Caco-2 (cell line): ENCODE data around the gene F2. TPM values are rescaled to one million over a fixed set of nuclear protein-coding genes. Genes with fewer than 3 reads are reported as not detected.

Experiments used
- BruUV-seq: library from RNA; stranded (reverse); fragments of 400-500 nt; replicated peaks from 2 replicates; lab custom pipeline; 2021; lab: Mats Ljungman, UMichigan
- CTCF ChIA-PET: fragments of 300-600 bp; sonication (Branson Sonifier 250); formaldehyde crosslinking; loops from one replicate; lab custom pipeline; 2022; ENCODE audit warnings: antibody characterized with exemption; lab: Charles Lee
- POLR2A ChIA-PET: fragments of 300-600 bp; sonication (Branson Sonifier 250); formaldehyde crosslinking; loops from one replicate; lab custom pipeline; 2022; ENCODE audit warnings: antibody characterized with exemption; lab: Charles Lee
- DNase-seq, 2 experiments: peaks; one replicate each; pipeline versions ENCODE4 v3.0.0 to v3.0.0-alpha.2; 2020 to 2022
- H3K27me3 ChIP-seq: replicated peaks from 2 replicates; pipeline ENCODE4 v1.6.0; 2011; ENCODE audit warnings: low read length; ENCODE audit not compliant: control insufficient read depth, insufficient read depth
- H3K36me3 ChIP-seq: 2 replicates; pipeline ENCODE4 v1.5.1; 2011; ENCODE audit warnings: low read length; ENCODE audit not compliant: control insufficient read depth, insufficient read depth
- H3K4me1 ChIP-seq: fragments of 250-450 bp; sonication (Bioruptor Pico); 2 replicates; pipeline ENCODE4 v1.5.1; 2020; ENCODE audit warnings: mild to moderate bottlenecking
- H3K4me3 ChIP-seq: 2 replicates; pipeline ENCODE4 v1.5.1; 2011; ENCODE audit warnings: low read depth, mild to moderate bottlenecking, control low read depth, low read length
- H3K9me3 ChIP-seq: fragments of 250-450 bp; sonication (Bioruptor Pico); 2 replicates; pipeline ENCODE4 v1.5.1; 2020; ENCODE audit warnings: mild to moderate bottlenecking, moderate library complexity
- H3K27ac Mint-ChIP-seq: one replicate; pipeline ENCODE4 v1.8.0; 2022; ENCODE audit warnings: mixed read lengths; ENCODE audit not compliant: unreplicated experiment
- H3K27me3 Mint-ChIP-seq: one replicate; pipeline ENCODE4 v1.8.0; 2022; ENCODE audit warnings: mixed read lengths; ENCODE audit not compliant: insufficient read depth, unreplicated experiment
- H3K36me3 Mint-ChIP-seq: one replicate; pipeline ENCODE4 v1.8.0; 2022; ENCODE audit warnings: mild to moderate bottlenecking, mixed read lengths; ENCODE audit not compliant: insufficient read depth, unreplicated experiment
- H3K4me1 Mint-ChIP-seq: one replicate; pipeline ENCODE4 v1.8.0; 2022; ENCODE audit warnings: low read depth, mixed read lengths; ENCODE audit not compliant: unreplicated experiment
- H3K4me3 Mint-ChIP-seq: one replicate; pipeline ENCODE4 v1.8.0; 2022; ENCODE audit warnings: mild to moderate bottlenecking, moderate library complexity, mixed read lengths; ENCODE audit not compliant: unreplicated experiment
- H3K9me3 Mint-ChIP-seq: one replicate; pipeline ENCODE4 v1.8.0; 2022; ENCODE audit warnings: mixed read lengths; ENCODE audit not compliant: unreplicated experiment
- CTCF ChIP-seq, 2 experiments: fragments of 200-600 bp in 1 of 2; IDR thresholded peaks; 1 replicate in 1 of 2; 2 replicates in 1 of 2; pipeline versions ENCODE4 v1.5.1 to v1.8.0; 2011 to 2022; ENCODE audit warnings: antibody characterized with exemption in 1 of 2, control low read depth in 1 of 2, inconsistent platforms in 1 of 2, low read depth in 1 of 2, low read length in 1 of 2, mild to moderate bottlenecking in 1 of 2, moderate library complexity in 1 of 2; ENCODE audit not compliant: insufficient read depth in 1 of 2, severe bottlenecking in 1 of 2, unreplicated experiment in 1 of 2
- intact Hi-C: fragments of 100-400 bp; cut with micrococcal nuclease; formaldehyde crosslinking; loops from one replicate; pipeline ENCODE4 v1.10.0; 2022; ENCODE audit not compliant: unreplicated experiment
- total RNA-seq: library from RNA; stranded (reverse); gene quantifications from 2 replicates; pipeline ENCODE4 v1.2.3, GENCODE V29; 2022

The F2 gene
- total RNA-seq, 1 experiment from 2014 or later = 60.0 TPM

- no peaks in the 10 kb centered on the region for H3K27me3 Mint-ChIP-seq
- intact Hi-C loops = no loop called here
- peaks cover 44% of the 10 kb centered on the region for H3K36me3 Mint-ChIP-seq
- no peaks in the 10 kb centered on the region for H3K9me3 Mint-ChIP-seq
- H3K9me3 ChIP-seq = no peaks in the 10 kb centered on the region
- H3K27me3 ChIP-seq = no peaks in the 10 kb centered on the region
- no TSS peak for BruUV-seq
- no peak overlapping the region for H3K4me3 ChIP-seq
- no peak for TF ChIP-seq CTCF (IDR thresholded peaks at IDR 0.05; ENCODE audit: insufficient read depth in 1 of 2, low read depth in 1 of 2, low read length in 1 of 2, severe bottlenecking in 1 of 2, unreplicated experiment in 1 of 2)
- no peak overlapping the region for H3K27ac Mint-ChIP-seq
- H3K36me3 ChIP-seq = peaks cover 2% of the 10 kb centered on the region
- no peak overlapping the region for H3K4me3 Mint-ChIP-seq
- CTCF ChIA-PET = no interaction called here
- peaks cover 12% of the 10 kb centered on the region for H3K4me1 Mint-ChIP-seq
- H3K4me1 ChIP-seq = peaks cover 22% of the 10 kb centered on the region
- no peak for DNase-seq
- POLR2A ChIA-PET = no interaction called here
These were observed 47.1 kb upstream of the F2 start for GRCh38 chr11:46671958-46672315.

GRCh38 chr11:46672381-46672839 is 46.6 kb upstream of the F2 start:
- ChIA-PET CTCF (no interaction called here), POLR2A (interaction anchor here (0.9 kb wide), 1 partner anchor 53 kb away, joined by 3 read pairs; no protein-coding TSS in a partner anchor)
- intact Hi-C loops = no loop called here
- Histone ChIP-seq H3K9me3 (no peaks in the 10 kb centered on the region), H3K4me3 (no peak overlapping the region), H3K27me3 (no peaks in the 10 kb centered on the region), H3K36me3 (peaks cover 2% of the 10 kb centered on the region), H3K4me1 (peaks cover 22% of the 10 kb centered on the region)
- no peak for DNase-seq
- no peak for TF ChIP-seq CTCF (IDR thresholded peaks at IDR 0.05; ENCODE audit: insufficient read depth in 1 of 2, low read depth in 1 of 2, low read length in 1 of 2, severe bottlenecking in 1 of 2, unreplicated experiment in 1 of 2)
- Mint-ChIP-seq H3K4me1 (peaks cover 12% of the 10 kb centered on the region), H3K27me3 (no peaks in the 10 kb centered on the region), H3K36me3 (peaks cover 44% of the 10 kb centered on the region), H3K9me3 (no peaks in the 10 kb centered on the region), H3K27ac (no peak overlapping the region), H3K4me3 (no peak overlapping the region)
- no TSS peak for BruUV-seq

GRCh38 chr11:46673713-46674462 is 45.1 kb upstream of the F2 start:
- intact Hi-C loops = no loop called here
- Mint-ChIP-seq H3K4me1 (peaks cover 12% of the 10 kb centered on the region), H3K36me3 (peaks cover 52% of the 10 kb centered on the region), H3K4me3 (no peak overlapping the region), H3K27ac (no peak overlapping the region), H3K9me3 (no peaks in the 10 kb centered on the region), H3K27me3 (no peaks in the 10 kb centered on the region)
- no peak for DNase-seq
- H3K9me3 ChIP-seq = no peaks in the 10 kb centered on the region
- H3K27me3 ChIP-seq = no peaks in the 10 kb centered on the region
- CTCF ChIA-PET = interaction anchor here (1.2 to 1.5 kb wide), 2 partner anchors 76 to 184 kb away, joined by 3 to 4 read pairs; no protein-coding TSS in a partner anchor
- POLR2A ChIA-PET = interaction anchor here (2.2 kb wide), 1 partner anchor 27 kb away, joined by 13 read pairs; the partner anchor contains the start of genes ARHGAP1 and ZNF408
- no peak for TF ChIP-seq CTCF (IDR thresholded peaks at IDR 0.05; ENCODE audit: insufficient read depth in 1 of 2, low read depth in 1 of 2, low read length in 1 of 2, severe bottlenecking in 1 of 2, unreplicated experiment in 1 of 2)
- no TSS peak for BruUV-seq
- no peak overlapping the region for H3K4me3 ChIP-seq
- H3K36me3 ChIP-seq = peaks cover 2% of the 10 kb centered on the region
- peaks cover 22% of the 10 kb centered on the region for H3K4me1 ChIP-seq
